ENCODE measurements around the gene SLITRK5.

- peak in 4 of 6 experiments; percentile 28 to 54 (median 40) for TF ChIP-seq CTCF (IDR thresholded peaks at IDR 0.05)
- no peak for TF ChIP-seq POLR2A (IDR thresholded peaks at IDR 0.05)
These were observed at the start of gene SLITRK5 for GRCh38 chr13:87671031-87671752.
